OCI-LY1 (cell line): ENCODE data around the gene NFIA.

ENCODE experiments used
- H2AFZ ChIP-seq: fragments of 200-600 bp; sonication (generic), shearing (Covaris generic); 2 replicates; pipeline ENCODE4 v1.6.0; 2014; ENCODE audit warnings: antibody characterized with exemption, mild to moderate bottlenecking, low read length
- H3F3A ChIP-seq: fragments of 200-600 bp; sonication (generic), shearing (Covaris generic); 2 replicates; pipeline ENCODE4 v1.6.0; 2014; ENCODE audit warnings: mild to moderate bottlenecking, antibody characterized with exemption, low read length, moderate library complexity; ENCODE audit not compliant: insufficient read depth
- H3K27ac ChIP-seq: fragments of 200-600 bp; sonication (generic); 2 replicates; pipeline ENCODE4 v1.5.1; 2014; ENCODE audit warnings: low read length, mixed run types, mild to moderate bottlenecking, low read depth; ENCODE audit not compliant: poor library complexity, severe bottlenecking
- H3K27me3 ChIP-seq: fragments of 200-600 bp; sonication (generic); 2 replicates; pipeline ENCODE4 v1.6.0; 2014; ENCODE audit warnings: antibody characterized with exemption, mild to moderate bottlenecking, low read length, moderate library complexity; ENCODE audit not compliant: insufficient read depth
- H3K36me3 ChIP-seq: fragments of 200-600 bp; sonication (generic); 2 replicates; pipeline ENCODE4 v1.6.1; 2014; ENCODE audit warnings: mild to moderate bottlenecking, antibody characterized with exemption, low read length, moderate library complexity, mixed read lengths; ENCODE audit not compliant: insufficient read depth
- H3K4me1 ChIP-seq: fragments of 200-600 bp; sonication (generic); 2 replicates; pipeline ENCODE4 v1.5.1; 2014; ENCODE audit warnings: mild to moderate bottlenecking, low read length, moderate library complexity; ENCODE audit not compliant: insufficient read depth, severe bottlenecking
- H3K4me2 ChIP-seq: fragments of 200-600 bp; sonication (generic), shearing (Covaris generic); 2 replicates; pipeline ENCODE4 v1.6.1; 2014; ENCODE audit warnings: low read length
- H3K4me3 ChIP-seq: fragments of 200-600 bp; sonication (generic); 2 replicates; pipeline ENCODE4 v1.5.1; 2014; ENCODE audit warnings: low read length, low read depth, mild to moderate bottlenecking, mixed read lengths; ENCODE audit not compliant: poor library complexity, severe bottlenecking
- H3K79me2 ChIP-seq: fragments of 200-600 bp; shearing (Covaris generic); 2 replicates; pipeline ENCODE4 v1.6.1; 2016; ENCODE audit warnings: mixed run types, low read length, mixed read lengths; ENCODE audit not compliant: insufficient read depth
- H3K9ac ChIP-seq: fragments of 200-600 bp; sonication (generic), shearing (Covaris generic); 2 replicates; pipeline ENCODE4 v1.6.1; 2014; ENCODE audit warnings: mild to moderate bottlenecking, low read length, mixed read lengths
- H3K9me2 ChIP-seq: fragments of 200-600 bp; sonication (generic), shearing (Covaris generic); 2 replicates; pipeline ENCODE4 v1.6.1; 2014; ENCODE audit warnings: low read depth, mild to moderate bottlenecking, low read length, mixed read lengths
- H3K9me3 ChIP-seq: fragments of 200-600 bp; shearing (Covaris generic); 2 replicates; pipeline ENCODE4 v1.6.1; 2014; ENCODE audit warnings: low read length, mixed read lengths
- H4K20me1 ChIP-seq: fragments of 200-600 bp; sonication (generic), shearing (Covaris generic); 2 replicates; pipeline ENCODE4 v1.6.0; 2016; ENCODE audit warnings: mild to moderate bottlenecking, low read length; ENCODE audit not compliant: insufficient read depth
- CTCF ChIP-seq: fragments of 200-600 bp; sonication (generic), shearing (Covaris generic); IDR thresholded peaks from 2 replicates; pipeline ENCODE4 v1.5.1; 2017; ENCODE audit warnings: mild to moderate bottlenecking, antibody characterized with exemption, low read length, moderate library complexity, mixed read lengths
- EZH2 ChIP-seq: fragments of 200-600 bp; sonication (generic), shearing (Covaris generic); IDR thresholded peaks from 2 replicates; pipeline ENCODE4 v1.8.0; 2017; ENCODE audit warnings: borderline replicate concordance, mixed run types, mild to moderate bottlenecking, antibody characterized with exemption, low read length, moderate library complexity, mixed read lengths

NFIA gene

GRCh38 chr1:61400997-61401396 is 318.6 kb downstream of the NFIA start:
- H4K20me1 ChIP-seq = no peaks in the 10 kb centered on the region
- peaks cover 4% of the 10 kb centered on the region for H3K36me3 ChIP-seq
- no peaks in the 10 kb centered on the region for H3K9me3 ChIP-seq
- no peak overlapping the region for H3K4me3 ChIP-seq
- H3K9me2 ChIP-seq = no peaks in the 10 kb centered on the region
- TF ChIP-seq EZH2 (no peak), CTCF (no peak)
- H3K27me3 ChIP-seq = no peaks in the 10 kb centered on the region
- H3K79me2 ChIP-seq = no peaks in the 10 kb centered on the region
- H2AFZ ChIP-seq = no peak overlapping the region
- no peak overlapping the region for H3K27ac ChIP-seq
- no peak overlapping the region for H3K9ac ChIP-seq
- H3K4me2 ChIP-seq = no peak overlapping the region
- H3F3A ChIP-seq = no peaks in the 10 kb centered on the region
- H3K4me1 ChIP-seq = peaks cover 4% of the 10 kb centered on the region

- Histone ChIP-seq H2AFZ (no peak overlapping the region), H3K4me2 (no peak overlapping the region), H3K9me3 (no peaks in the 10 kb centered on the region), H3K36me3 (peaks cover 29% of the 10 kb centered on the region), H3K79me2 (no peaks in the 10 kb centered on the region), H3F3A (no peaks in the 10 kb centered on the region), H3K4me3 (no peak overlapping the region), H4K20me1 (no peaks in the 10 kb centered on the region), H3K27ac (no peak overlapping the region), H3K9ac (no peak overlapping the region), H3K4me1 (peaks cover 4% of the 10 kb centered on the region), H3K9me2 (no peaks in the 10 kb centered on the region), H3K27me3 (no peaks in the 10 kb centered on the region)
- TF ChIP-seq CTCF = no peak
- no peak for TF ChIP-seq EZH2
Measured at GRCh38 chr1:61403679-61404596, 321.6 kb downstream of the NFIA start.

- Histone ChIP-seq H3K27me3 (no peaks in the 10 kb centered on the region), H3K4me1 (peaks cover 4% of the 10 kb centered on the region), H3F3A (no peaks in the 10 kb centered on the region), H3K9me3 (no peaks in the 10 kb centered on the region), H3K4me3 (no peak overlapping the region), H3K4me2 (no peak overlapping the region), H2AFZ (no peak overlapping the region), H3K9me2 (no peaks in the 10 kb centered on the region), H3K27ac (no peak overlapping the region), H3K9ac (no peak overlapping the region), H3K79me2 (no peaks in the 10 kb centered on the region), H3K36me3 (peaks cover 32% of the 10 kb centered on the region), H4K20me1 (no peaks in the 10 kb centered on the region)
- TF ChIP-seq CTCF (no peak), EZH2 (no peak)
Measured at GRCh38 chr1:61404597-61405376, 322.4 kb downstream of the NFIA start.
